IMR-90 (cell line): Measurements from ENCODE around the gene ANO9. TPM values are rescaled to one million over a fixed set of nuclear protein-coding genes. Genes with fewer than 3 reads are reported as not detected.

Source experiments
- ATAC-seq: fragments of 200-7000 bp; cut with Tn5 transposase; 2 replicates; pipeline ENCODE4 v1.9.1; 2020; ENCODE audit warnings: low read depth, mild to moderate bottlenecking, moderate library complexity
- BruUV-seq: library from RNA; stranded (reverse); fragments of 400-500 nt; replicated peaks from 2 replicates; lab custom pipeline; 2021; lab: Mats Ljungman, UMichigan
- CTCF ChIA-PET: fragments of 300-600 bp; formaldehyde crosslinking; extraction: SDS; loops from one replicate; lab custom pipeline; 2021; ENCODE audit warnings: antibody characterized with exemption; lab: Yijun Ruan, JAX
- POLR2A ChIA-PET: fragments of 300-600 bp; sonication (Branson Sonifier 250); formaldehyde crosslinking; loops from one replicate; lab custom pipeline; 2022; ENCODE audit warnings: antibody characterized with exemption; ENCODE audit not compliant: unreplicated experiment; lab: Charles Lee
- DNase-seq: peaks from one replicate; pipeline ENCODE4 v3.0.0; 2013
- H2AFZ ChIP-seq: replicated peaks from 2 replicates; pipeline ENCODE3; 2013; ENCODE audit warnings: low read length, mild to moderate bottlenecking; ENCODE audit not compliant: poor library complexity
- H2AK5ac ChIP-seq: 2 replicates; pipeline ENCODE4 v1.6.1; 2013; ENCODE audit warnings: low read depth, low read length, inconsistent platforms
- H2AK9ac ChIP-seq: replicated peaks from 2 replicates; pipeline ENCODE3; 2013; ENCODE audit warnings: mild to moderate bottlenecking, low read depth, low read length, moderate library complexity; ENCODE audit not compliant: poor library complexity
- H2BK120ac ChIP-seq: 2 replicates; pipeline ENCODE4 v1.6.1; 2013; ENCODE audit warnings: low read depth, low read length, inconsistent platforms
- H2BK15ac ChIP-seq: 3 replicates; pipeline ENCODE4 v1.6.1; 2013; ENCODE audit warnings: low read depth, low read length, inconsistent platforms
- H2BK20ac ChIP-seq: 2 replicates; pipeline ENCODE4 v1.6.1; 2013; ENCODE audit warnings: low read depth, mild to moderate bottlenecking, inconsistent platforms, low read length, moderate library complexity
- H2BK5ac ChIP-seq: 2 replicates; pipeline ENCODE4 v1.6.1; 2013; ENCODE audit warnings: mild to moderate bottlenecking, low read depth, low read length, inconsistent platforms; ENCODE audit not compliant: poor library complexity, severe bottlenecking
- H3K14ac ChIP-seq: replicated peaks from 2 replicates; pipeline ENCODE4 v1.6.1; 2013; ENCODE audit warnings: low read depth, low read length, inconsistent platforms
- H3K18ac ChIP-seq: 2 replicates; pipeline ENCODE4 v1.6.1; 2013; ENCODE audit warnings: low read depth, low read length, control low read depth
- H3K23ac ChIP-seq: 2 replicates; pipeline ENCODE4 v1.6.1; 2013; ENCODE audit warnings: low read depth, low read length, inconsistent platforms
- H3K27ac ChIP-seq: 2 replicates; pipeline ENCODE4 v1.5.1; 2013; ENCODE audit warnings: mild to moderate bottlenecking, control low read depth, low read length; ENCODE audit not compliant: insufficient read depth
- H3K27me3 ChIP-seq: 2 replicates; pipeline ENCODE4 v1.6.1; 2013; ENCODE audit warnings: low read length; ENCODE audit not compliant: control insufficient read depth, insufficient read depth
- H3K36me3 ChIP-seq: 2 replicates; pipeline ENCODE4 v1.6.1; 2013; ENCODE audit warnings: low read length, mixed read lengths; ENCODE audit not compliant: control insufficient read depth, insufficient read depth
- H3K4ac ChIP-seq: 2 replicates; pipeline ENCODE4 v1.6.1; 2013; ENCODE audit warnings: low read depth, low read length, inconsistent platforms
- H3K4me1 ChIP-seq: 2 replicates; pipeline ENCODE4 v1.6.1; 2013; ENCODE audit warnings: low read length, mixed read lengths; ENCODE audit not compliant: control insufficient read depth, insufficient read depth
- H3K4me2 ChIP-seq: 2 replicates; pipeline ENCODE4 v1.6.1; 2013; ENCODE audit warnings: low read depth, mild to moderate bottlenecking, control low read depth, low read length, moderate library complexity
- H3K4me3 ChIP-seq: 2 replicates; pipeline ENCODE4 v1.5.1; 2013; ENCODE audit warnings: low read depth, mild to moderate bottlenecking, control low read depth, low read length, moderate library complexity; ENCODE audit not compliant: insufficient read depth
- H3K56ac ChIP-seq: 2 replicates; pipeline ENCODE4 v1.6.1; 2013; ENCODE audit warnings: low read length, inconsistent platforms; ENCODE audit not compliant: insufficient read depth; ENCODE audit errors: extremely low read depth
- H3K79me1 ChIP-seq, 2 experiments: 2 replicates each; pipeline ENCODE4 v1.6.1; 2013; ENCODE audit warnings: low read length in 2 of 2, inconsistent platforms in 1 of 2, low read depth in 1 of 2
- H3K9ac ChIP-seq: 2 replicates; pipeline ENCODE4 v1.6.1; 2013; ENCODE audit warnings: low read depth, low read length, control low read depth
- H3K9me1 ChIP-seq: 2 replicates; pipeline ENCODE4 v1.6.1; 2013; ENCODE audit warnings: low read length, inconsistent platforms; ENCODE audit not compliant: insufficient read depth
- H3K9me3 ChIP-seq: 2 replicates; pipeline ENCODE4 v1.6.1; 2013; ENCODE audit warnings: low read length; ENCODE audit not compliant: control insufficient read depth, insufficient read depth
- H4K20me1 ChIP-seq: 2 replicates; pipeline ENCODE4 v1.6.1; 2013; ENCODE audit warnings: low read length, inconsistent platforms; ENCODE audit not compliant: insufficient read depth
- H4K5ac ChIP-seq: 2 replicates; pipeline ENCODE4 v1.6.1; 2013; ENCODE audit warnings: mild to moderate bottlenecking, low read depth, low read length, control low read depth
- H4K8ac ChIP-seq, 2 experiments: 2 replicates each; pipeline ENCODE4 v1.6.1; 2013; ENCODE audit warnings: low read depth in 2 of 2, low read length in 2 of 2, control low read depth in 1 of 2, inconsistent platforms in 1 of 2
- H4K91ac ChIP-seq: 2 replicates; pipeline ENCODE4 v1.6.1; 2013; ENCODE audit warnings: low read depth, low read length, inconsistent platforms; ENCODE audit not compliant: insufficient read depth
- BHLHE40 ChIP-seq: fragments of 150-350 bp; IDR thresholded peaks from 2 replicates; pipeline ENCODE4 v1.6.1; 2016; ENCODE audit warnings: mild to moderate bottlenecking, low read depth, low read length
- CEBPB ChIP-seq: IDR thresholded peaks from 2 replicates; pipeline ENCODE4 v1.6.1; 2012; ENCODE audit warnings: low read depth, low read length, improper control_type of control experiment
- CHD1 ChIP-seq: IDR thresholded peaks from 2 replicates; pipeline ENCODE4 v1.6.1; 2012; ENCODE audit warnings: low read depth, low read length, improper control_type of control experiment
- FOS ChIP-seq: fragments of 150-350 bp; IDR thresholded peaks from 2 replicates; pipeline ENCODE4 v1.6.1; 2016; ENCODE audit warnings: low read depth, low read length
- MAFK ChIP-seq: IDR thresholded peaks from 2 replicates; pipeline ENCODE4 v1.6.1; 2012; ENCODE audit warnings: low read depth, low read length, improper control_type of control experiment
- MAZ ChIP-seq: IDR thresholded peaks from 2 replicates; pipeline ENCODE4 v1.6.1; 2012; ENCODE audit warnings: low read depth, mild to moderate bottlenecking, low read length, improper control_type of control experiment, moderate library complexity, borderline replicate concordance
- MXI1 ChIP-seq: IDR thresholded peaks from 2 replicates; pipeline ENCODE4 v1.6.1; 2012; ENCODE audit warnings: low read depth, mild to moderate bottlenecking, low read length, moderate library complexity, borderline replicate concordance
- NFE2L2 ChIP-seq: fragments of 150-350 bp; IDR thresholded peaks from 2 replicates; pipeline ENCODE4 v1.6.1; 2016; ENCODE audit warnings: low read depth, mild to moderate bottlenecking, low read length
- POLR2A ChIP-seq: IDR thresholded peaks from 2 replicates; pipeline ENCODE4 v1.6.1; 2012; ENCODE audit warnings: mild to moderate bottlenecking, low read depth, low read length
- RAD21 ChIP-seq: IDR thresholded peaks from 2 replicates; pipeline ENCODE4 v1.6.1; 2012; ENCODE audit warnings: low read length, improper control_type of control experiment
- RCOR1 ChIP-seq: IDR thresholded peaks from 2 replicates; pipeline ENCODE4 v1.6.1; 2012; ENCODE audit warnings: mild to moderate bottlenecking, low read length, improper control_type of control experiment; ENCODE audit not compliant: insufficient replicate concordance
- RFX5 ChIP-seq: IDR thresholded peaks from 2 replicates; pipeline ENCODE4 v1.8.0; 2012; ENCODE audit warnings: low read depth, mild to moderate bottlenecking, low read length, moderate library complexity
- SMC3 ChIP-seq: fragments of 150-350 bp; IDR thresholded peaks from 2 replicates; pipeline ENCODE4 v1.6.1; 2016; ENCODE audit warnings: low read depth, mild to moderate bottlenecking, antibody characterized with exemption, low read length, moderate library complexity
- WGBS, 2 experiments: methylation state at CpG; one replicate each; pipeline versions ENCODE4 v1.1.5 to v1.1.7; 2013; ENCODE audit warnings: missing lambda C conversion rate in 2 of 2; ENCODE audit not compliant: insufficient read length in 1 of 2; ENCODE audit errors: extremely low coverage in 2 of 2; 5-methylcytosine and 5-hydroxymethylcytosine counted together
- dilution Hi-C: fragments of 300-500 bp; cut with HindIII; formaldehyde crosslinking; loops from one replicate; pipeline ENCODE4 v1.14.3; 2018; ENCODE audit warnings: low sequenced_read_pairs; ENCODE audit not compliant: unreplicated experiment
- in situ Hi-C: fragments of 300-500 bp; cut with MboI; formaldehyde crosslinking; loops from 3 replicates; pipeline ENCODE4 v1.14.3; 2019; ENCODE audit warnings: low sequenced_read_pairs, inconsistent platforms, mixed read lengths
- intact Hi-C: fragments of 100-400 bp; cut with micrococcal nuclease; formaldehyde crosslinking; loops from 2 replicates; pipeline ENCODE4 v1.10.0; 2022
- polyA plus RNA-seq, 3 experiments: library from polyadenylated mRNA; depleted of rRNA; stranded (reverse); fragments of >200 nt; gene quantifications; 2 replicates each; pipeline ENCODE4 v1.2.3, GENCODE V29; 2012; ENCODE audit warnings: low replicate concordance in 1 of 3
- total RNA-seq: library from RNA; depleted of rRNA; stranded (reverse); fragments of >200 nt; gene quantifications from 2 replicates; pipeline ENCODE4 v1.2.3, GENCODE V29; 2012
- TF ChIP-seq, protein P1 (sequence below): conservative IDR thresholded peaks from 2 replicates; pipeline ENCODE4 v1.5.1; 2012; ENCODE audit warnings: mild to moderate bottlenecking, low read depth, low read length, improper control_type of control experiment
- TF ChIP-seq, protein P2 (sequence below): fragments of 150-350 bp; IDR thresholded peaks from 2 replicates; pipeline ENCODE4 v1.6.1; 2017; ENCODE audit warnings: mild to moderate bottlenecking, antibody characterized with exemption, low read length, low read depth

Gene ANO9
- total and polyA plus RNA-seq, 2 of the 4 experiments (the other 2 are of a cell fraction): not detected

DNA sequence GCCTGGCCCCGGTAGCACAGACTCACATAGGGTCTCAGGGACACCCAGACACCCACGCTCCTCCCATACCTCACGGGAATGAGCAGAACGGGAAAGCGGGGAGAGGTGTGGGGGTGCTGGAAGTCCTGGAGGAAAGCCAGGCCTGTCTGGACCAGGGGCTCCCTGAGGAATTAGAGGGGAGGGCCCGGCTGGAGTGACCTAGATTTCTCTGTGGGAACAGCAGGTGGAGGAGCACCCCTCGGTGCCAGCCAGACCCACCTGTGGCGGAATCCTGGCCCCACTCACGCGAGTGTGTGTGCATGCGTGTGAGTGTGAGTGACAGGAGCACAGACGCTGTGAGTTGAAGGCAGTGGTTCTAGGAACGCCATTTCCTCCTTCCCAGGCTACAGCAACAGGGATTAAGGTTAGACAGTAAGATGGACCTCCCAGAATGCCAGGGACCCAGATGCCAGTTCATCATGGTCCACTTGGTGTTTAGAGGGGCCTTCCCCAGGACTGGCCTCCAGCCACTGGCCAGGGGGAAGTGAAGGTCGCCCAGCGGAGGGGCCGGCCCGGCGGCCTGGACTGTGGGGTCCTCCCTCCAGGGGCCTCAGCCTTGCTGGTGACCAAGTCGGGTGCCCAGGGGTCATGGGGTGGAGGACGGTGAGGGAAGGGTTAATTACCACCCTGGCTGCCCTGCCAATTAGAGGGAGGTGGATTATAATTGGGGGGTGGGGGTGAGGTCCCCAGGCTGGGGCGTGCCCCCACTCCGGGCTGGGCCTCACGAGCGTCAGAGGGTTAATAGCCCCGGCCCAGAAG, 46.8 kb downstream of the ANO9 start:
- Histone ChIP-seq H4K20me1 (no peaks in the 10 kb centered on the region), H3K4me1 (peaks cover 22% of the 10 kb centered on the region), H3K9me3 (peaks cover 5% of the 10 kb centered on the region; the same call in 1 of the 2 replicates), H2BK5ac (peak overlapping the region; percentile 47), H2AK9ac (peak overlapping the region; percentile 22), H3K4me2 (no peak overlapping the region), H4K8ac (peak overlapping the region; percentile 11 to 58; a peak in 2 of 4 replicates), H3K4me3 (no peak overlapping the region), H2BK20ac (peak overlapping the region; percentile 67), H2AFZ (peak overlapping the region; percentile 81), H4K91ac (peak overlapping the region; percentile 83), H2AK5ac (peak overlapping the region; percentile 98), H3K9ac (no peak overlapping the region), H3K23ac (no peak overlapping the region), H2BK15ac (peak overlapping the region; percentile 89; the same call in 2 of the 3 replicates), H3K36me3 (no peaks in the 10 kb centered on the region), H3K4ac (peak overlapping the region; percentile 85), H3K27me3 (peaks cover 10% of the 10 kb centered on the region), H3K9me1 (peaks cover 6% of the 10 kb centered on the region), H3K27ac (no peak overlapping the region; the same call in 1 of the 2 replicates), H3K18ac (no peak overlapping the region), H3K79me1 (peaks cover 0 to 4% of the 10 kb centered on the region in 2 experiments; a peak in 1 of 4 replicates), H4K5ac (no peak overlapping the region), H3K14ac (no peak overlapping the region), H2BK120ac (peak overlapping the region; percentile 90), H3K56ac (no peak overlapping the region)
- 73% methylated on average over 4 of the region's 25 CpGs; no CpG with 5 or more reads in 1 of the 2 experiments for WGBS, 2 experiments
- in situ Hi-C loops: no loop called here
- intact Hi-C loops: no loop called here
- CTCF ChIA-PET: no interaction called here
- no TSS peak for BruUV-seq
- POLR2A ChIA-PET: no interaction called here
- DNase-seq (no peak), ATAC-seq (no peak)
- dilution Hi-C loops: no loop called here
- no peak for TF ChIP-seq MAFK
- no peak for TF ChIP-seq RCOR1
- no peak for TF ChIP-seq FOS
- TF ChIP-seq BHLHE40: no peak
- no peak for TF ChIP-seq NFE2L2
- no peak for TF ChIP-seq MAZ
- TF ChIP-seq SMC3: no peak
- TF ChIP-seq CHD1: no peak
- TF ChIP-seq, protein P1, sequence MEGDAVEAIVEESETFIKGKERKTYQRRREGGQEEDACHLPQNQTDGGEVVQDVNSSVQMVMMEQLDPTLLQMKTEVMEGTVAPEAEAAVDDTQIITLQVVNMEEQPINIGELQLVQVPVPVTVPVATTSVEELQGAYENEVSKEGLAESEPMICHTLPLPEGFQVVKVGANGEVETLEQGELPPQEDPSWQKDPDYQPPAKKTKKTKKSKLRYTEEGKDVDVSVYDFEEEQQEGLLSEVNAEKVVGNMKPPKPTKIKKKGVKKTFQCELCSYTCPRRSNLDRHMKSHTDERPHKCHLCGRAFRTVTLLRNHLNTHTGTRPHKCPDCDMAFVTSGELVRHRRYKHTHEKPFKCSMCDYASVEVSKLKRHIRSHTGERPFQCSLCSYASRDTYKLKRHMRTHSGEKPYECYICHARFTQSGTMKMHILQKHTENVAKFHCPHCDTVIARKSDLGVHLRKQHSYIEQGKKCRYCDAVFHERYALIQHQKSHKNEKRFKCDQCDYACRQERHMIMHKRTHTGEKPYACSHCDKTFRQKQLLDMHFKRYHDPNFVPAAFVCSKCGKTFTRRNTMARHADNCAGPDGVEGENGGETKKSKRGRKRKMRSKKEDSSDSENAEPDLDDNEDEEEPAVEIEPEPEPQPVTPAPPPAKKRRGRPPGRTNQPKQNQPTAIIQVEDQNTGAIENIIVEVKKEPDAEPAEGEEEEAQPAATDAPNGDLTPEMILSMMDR: no peak
- TF ChIP-seq CEBPB: no peak
- no peak for TF ChIP-seq RFX5
- no peak for TF ChIP-seq POLR2A
- TF ChIP-seq, protein P2, sequence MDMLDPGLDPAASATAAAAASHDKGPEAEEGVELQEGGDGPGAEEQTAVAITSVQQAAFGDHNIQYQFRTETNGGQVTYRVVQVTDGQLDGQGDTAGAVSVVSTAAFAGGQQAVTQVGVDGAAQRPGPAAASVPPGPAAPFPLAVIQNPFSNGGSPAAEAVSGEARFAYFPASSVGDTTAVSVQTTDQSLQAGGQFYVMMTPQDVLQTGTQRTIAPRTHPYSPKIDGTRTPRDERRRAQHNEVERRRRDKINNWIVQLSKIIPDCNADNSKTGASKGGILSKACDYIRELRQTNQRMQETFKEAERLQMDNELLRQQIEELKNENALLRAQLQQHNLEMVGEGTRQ: no peak
- no peak for TF ChIP-seq RAD21
- no peak for TF ChIP-seq MXI1
